GM19455 (cell line): Measurements from ENCODE around the gene ADAMTS19.
"Not testable (repeated sequence)": the region's sequence is repeated elsewhere in the genome, so short reads cannot be mapped to it uniquely, and the experiment has no call there.

Experiments used
- ATAC-seq: cut with Tn5 transposase; IDR thresholded peaks from one replicate; pipeline ENCODE4 v1.9.1; 2021; ENCODE audit not compliant: unreplicated experiment

Gene ADAMTS19

GRCh38 chr5:129459777-129460671, at the start of gene ADAMTS19:
Gene ADAMTS19, plus strand, starts transcription at chr5:129460298. Its CDS starts 94 bp downstream, at chr5:129460392.
- no peak for ATAC-seq

- no peak for ATAC-seq
Measured at GRCh38 chr5:129410488-129410887, 49.6 kb upstream of the ADAMTS19 start.

- no peak for ATAC-seq
Measured at GRCh38 chr5:129412721-129413120, 47.4 kb upstream of the ADAMTS19 start.

GRCh38 chr5:129413570-129413969, 46.5 kb upstream of the ADAMTS19 start:
- no peak for ATAC-seq

GRCh38 chr5:129419292-129419691, 40.8 kb upstream of the ADAMTS19 start:
- no peak for ATAC-seq

- no peak for ATAC-seq
Measured at GRCh38 chr5:129425031-129425430, 35.1 kb upstream of the ADAMTS19 start.

GRCh38 chr5:129426071-129426470, 34.0 kb upstream of the ADAMTS19 start:
- ATAC-seq = no peak

GRCh38 chr5:129428636-129429035, 31.5 kb upstream of the ADAMTS19 start:
- ATAC-seq = not testable (repeated sequence)

GRCh38 chr5:129431406-129431805, 28.7 kb upstream of the ADAMTS19 start:
- no peak for ATAC-seq

- ATAC-seq = no peak
Measured at GRCh38 chr5:129438322-129438721, 21.8 kb upstream of the ADAMTS19 start.

- no peak for ATAC-seq
Measured at GRCh38 chr5:129440424-129440823, 19.7 kb upstream of the ADAMTS19 start.

- no peak for ATAC-seq
Measured at GRCh38 chr5:129441096-129441495, 19.0 kb upstream of the ADAMTS19 start.

GRCh38 chr5:129445379-129445778, 14.7 kb upstream of the ADAMTS19 start:
- ATAC-seq = no peak

GRCh38 chr5:129447968-129448367, 12.1 kb upstream of the ADAMTS19 start:
- ATAC-seq = no peak

GRCh38 chr5:129448654-129449053, 11.4 kb upstream of the ADAMTS19 start:
- no peak for ATAC-seq

- no peak for ATAC-seq
Measured at GRCh38 chr5:129454461-129454860, 5.6 kb upstream of the ADAMTS19 start.

- ATAC-seq = no peak
Measured at GRCh38 chr5:129459450-129459776, 685 bp upstream of the ADAMTS19 start.

GRCh38 chr5:129460672-129460935, 506 bp downstream of the ADAMTS19 start:
- ATAC-seq = no peak

GRCh38 chr5:129460936-129461710, 1.0 kb downstream of the ADAMTS19 start:
- no peak for ATAC-seq

GRCh38 chr5:129461711-129462332, 1.7 kb downstream of the ADAMTS19 start:
- ATAC-seq = no peak

- no peak for ATAC-seq
Measured at GRCh38 chr5:129465776-129466344, 5.8 kb downstream of the ADAMTS19 start.

- no peak for ATAC-seq
Measured at GRCh38 chr5:129474544-129474943, 14.4 kb downstream of the ADAMTS19 start.
